OCI-LY7 (cell line): ENCODE measurements around the gene ARTN. TPM values are rescaled to one million over a fixed set of nuclear protein-coding genes. Genes with fewer than 3 reads are reported as not detected.

Experiments
- BruUV-seq: library from RNA; stranded (reverse); fragments of 400-500 nt; replicated peaks from 2 replicates; lab custom pipeline; 2021; lab: Mats Ljungman, UMichigan
- CTCF ChIA-PET: fragments of 300-600 bp; sonication (Branson Sonifier 250); formaldehyde crosslinking; loops from one replicate; lab custom pipeline; 2022; ENCODE audit warnings: antibody characterized with exemption; ENCODE audit not compliant: unreplicated experiment; lab: Charles Lee
- POLR2A ChIA-PET: fragments of 300-600 bp; sonication (Branson Sonifier 250); formaldehyde crosslinking; loops from one replicate; lab custom pipeline; 2022; ENCODE audit warnings: antibody characterized with exemption; lab: Charles Lee
- DNase-seq: peaks from one replicate; pipeline ENCODE4 v3.0.0-alpha.2; 2015; ENCODE audit warnings: low spot score
- H2AFZ ChIP-seq: fragments of 200-600 bp; sonication (generic), shearing (Covaris generic); 2 replicates; pipeline ENCODE4 v1.6.1; 2014; ENCODE audit warnings: mild to moderate bottlenecking, antibody characterized with exemption, low read length, moderate library complexity
- H3K27ac ChIP-seq: fragments of 200-600 bp; sonication (generic); 2 replicates; pipeline ENCODE4 v1.5.1; 2014; ENCODE audit warnings: mixed run types, low read depth, mild to moderate bottlenecking, moderate library complexity, low read length, inconsistent platforms; ENCODE audit not compliant: poor library complexity, severe bottlenecking
- H3K36me3 ChIP-seq: fragments of 200-600 bp; sonication (generic); 2 replicates; pipeline ENCODE4 v1.6.1; 2014; ENCODE audit warnings: mild to moderate bottlenecking, antibody characterized with exemption, low read length, moderate library complexity, mixed read lengths; ENCODE audit not compliant: insufficient read depth
- H3K4me1 ChIP-seq: fragments of 200-600 bp; sonication (generic); 2 replicates; pipeline ENCODE4 v1.5.1; 2014; ENCODE audit warnings: mild to moderate bottlenecking, low read length; ENCODE audit not compliant: insufficient read depth, poor library complexity, severe bottlenecking
- H3K4me2 ChIP-seq: fragments of 200-600 bp; sonication (generic); 2 replicates; pipeline ENCODE4 v1.6.1; 2014; ENCODE audit warnings: mild to moderate bottlenecking, low read length
- H3K4me3 ChIP-seq: fragments of 200-600 bp; sonication (generic); 2 replicates; pipeline ENCODE4 v1.5.1; 2014; ENCODE audit warnings: mild to moderate bottlenecking, low read depth, low read length; ENCODE audit not compliant: poor library complexity, severe bottlenecking
- H3K79me2 ChIP-seq: fragments of 200-600 bp; sonication (generic); 2 replicates; pipeline ENCODE4 v1.6.1; 2016; ENCODE audit warnings: low read depth, mild to moderate bottlenecking, low read length, moderate library complexity, mixed read lengths; ENCODE audit not compliant: insufficient read depth
- H3K9me2 ChIP-seq: fragments of 200-600 bp; sonication (generic); 2 replicates; pipeline ENCODE4 v1.6.1; 2016; ENCODE audit warnings: mild to moderate bottlenecking, low read length, mixed read lengths; ENCODE audit not compliant: insufficient read depth
- H3K9me3 ChIP-seq: fragments of 200-600 bp; sonication (generic); 2 replicates; pipeline ENCODE4 v1.6.1; 2014; ENCODE audit warnings: mild to moderate bottlenecking, mixed run types, low read length, mixed read lengths
- H4K20me1 ChIP-seq: fragments of 200-600 bp; sonication (generic); 2 replicates; pipeline ENCODE4 v1.6.1; 2014; ENCODE audit warnings: mild to moderate bottlenecking, antibody characterized with exemption, low read length, moderate library complexity, mixed read lengths; ENCODE audit not compliant: insufficient read depth
- CTCF ChIP-seq: fragments of 200-600 bp; sonication (generic); conservative IDR thresholded peaks from 2 replicates; pipeline ENCODE4 v1.5.1; 2014; ENCODE audit warnings: mild to moderate bottlenecking, antibody characterized with exemption, low read length, moderate library complexity, mixed read lengths
- EZH2phosphoT487 ChIP-seq: fragments of 200-600 bp; sonication (generic); IDR thresholded peaks from 2 replicates; pipeline ENCODE4 v1.6.1; 2018; ENCODE audit warnings: low read depth, borderline replicate concordance, mild to moderate bottlenecking, mixed run types, antibody characterized with exemption, low read length, moderate library complexity, mixed read lengths
- intact Hi-C: fragments of 100-400 bp; cut with micrococcal nuclease; formaldehyde crosslinking; loops from one replicate; pipeline ENCODE4 v1.10.0; 2022; ENCODE audit not compliant: unreplicated experiment
- total RNA-seq, 2 experiments: library from RNA; depleted of rRNA in 1 of 2; stranded (reverse); fragments of >200 nt in 1 of 2; shearing (Covaris generic) in 1 of 2; gene quantifications; 2 replicates each; pipeline ENCODE4 v1.2.3, GENCODE V29; 2014 to 2022

The ARTN gene
- total RNA-seq, 2 experiments from 2014 or later = 0.44 to 1.2 TPM

DNA sequence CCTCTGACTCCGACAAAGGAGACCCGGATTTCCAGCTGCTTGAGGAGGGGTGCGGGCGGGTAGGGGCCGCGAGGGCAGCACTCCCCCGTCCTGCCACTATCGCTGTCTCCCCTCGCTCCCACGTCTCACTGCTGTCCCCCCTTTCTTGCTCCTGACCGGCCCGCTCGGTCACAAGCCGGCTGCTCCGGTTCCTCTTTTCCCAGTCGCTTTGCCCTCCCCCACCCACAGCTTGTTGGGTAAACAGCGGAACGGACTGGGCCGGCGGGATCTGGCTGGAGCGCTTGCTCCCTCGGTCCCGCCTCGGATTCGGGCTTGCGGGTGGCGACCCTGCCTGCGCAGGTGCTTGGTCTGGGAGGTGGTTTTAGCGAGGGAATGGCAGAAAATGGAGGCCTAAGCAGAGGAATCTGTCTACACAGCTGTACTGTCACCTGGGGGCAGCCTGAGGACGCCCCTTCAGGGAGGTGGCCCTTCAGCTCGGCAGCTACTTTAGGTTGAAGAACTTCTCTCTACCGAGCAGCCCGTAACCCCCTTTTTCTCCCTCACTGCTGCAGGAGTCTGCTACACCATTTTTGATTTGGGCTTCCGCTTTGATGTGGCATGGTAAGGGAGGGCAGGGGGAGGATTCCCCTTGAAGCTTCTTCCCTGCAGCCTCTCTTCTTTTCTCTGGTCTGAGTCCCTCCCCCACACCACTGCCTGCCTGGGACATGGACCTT is 41.8 kb downstream of the ARTN start:
- no TSS peak for BruUV-seq
- peaks cover 56% of the 10 kb centered on the region for H3K36me3 ChIP-seq
- no peak for TF ChIP-seq CTCF
- no peak for TF ChIP-seq EZH2phosphoT487
- POLR2A ChIA-PET = interaction anchor here (0.5 to 0.6 kb wide), 3 partner anchors 66 to 360 kb away, joined by 3 to 5 read pairs (median 5); no protein-coding TSS in a partner anchor
- intact Hi-C loops = loop anchor here (2.0 kb wide), 1 partner anchor 15 kb away; the partner anchor contains the start of gene CCDC24
- no peaks in the 10 kb centered on the region for H3K9me3 ChIP-seq
- peak overlapping the region; percentile 46 for H3K27ac ChIP-seq
- H3K4me2 ChIP-seq = peak overlapping the region; percentile 90
- H3K4me1 ChIP-seq = peaks cover 24% of the 10 kb centered on the region
- H3K79me2 ChIP-seq = peaks cover 6% of the 10 kb centered on the region; the same call in 1 of the 2 replicates
- CTCF ChIA-PET = interaction anchor here (1.1 to 1.4 kb wide), 2 partner anchors 17 to 40 kb away, joined by 3 read pairs; no protein-coding TSS in a partner anchor
- H3K9me2 ChIP-seq = no peaks in the 10 kb centered on the region
- peak overlapping the region; percentile 94 for H3K4me3 ChIP-seq
- peak; percentile 55 for DNase-seq
- H4K20me1 ChIP-seq = 0 out of 2 replicates have a peak, but pooled peaks cover 9% of the 10 kb centered on the region
- H2AFZ ChIP-seq = peak overlapping the region; percentile 69

DNA sequence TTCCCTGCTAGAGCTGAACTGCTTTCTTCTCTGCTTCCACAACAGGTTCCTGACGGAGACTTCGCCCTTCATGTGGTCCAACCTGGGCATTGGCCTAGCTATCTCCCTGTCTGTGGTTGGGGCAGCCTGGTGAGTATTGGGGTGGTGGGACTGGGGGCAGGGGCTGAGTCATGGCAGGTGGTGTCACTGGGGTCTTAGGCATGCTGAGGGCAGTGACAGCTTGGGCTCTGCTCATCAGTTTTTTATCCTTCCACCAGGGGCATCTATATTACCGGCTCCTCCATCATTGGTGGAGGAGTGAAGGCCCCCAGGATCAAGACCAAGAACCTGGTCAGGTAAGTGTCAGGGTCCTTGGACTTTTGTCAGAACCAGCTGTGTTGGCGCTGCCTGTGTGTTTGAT is 42.4 kb downstream of the ARTN start:
- 0 out of 2 replicates have a peak, but pooled peaks cover 9% of the 10 kb centered on the region for H4K20me1 ChIP-seq
- POLR2A ChIA-PET = no interaction called here
- H3K9me3 ChIP-seq = no peaks in the 10 kb centered on the region
- BruUV-seq = no TSS peak
- CTCF ChIA-PET = interaction anchor here (1.1 to 1.4 kb wide), 2 partner anchors 16 to 41 kb away, joined by 3 read pairs; no protein-coding TSS in a partner anchor
- peak overlapping the region; percentile 46 for H3K27ac ChIP-seq
- DNase-seq = no peak
- H3K4me3 ChIP-seq = peak overlapping the region; percentile 94
- 0 out of 2 replicates have a peak, but pooled peaks have one; percentile 26 for TF ChIP-seq CTCF
- no peak for TF ChIP-seq EZH2phosphoT487
- intact Hi-C loops = no loop called here
- H3K36me3 ChIP-seq = peaks cover 56% of the 10 kb centered on the region
- H3K9me2 ChIP-seq = no peaks in the 10 kb centered on the region
- no peak overlapping the region for H2AFZ ChIP-seq
- peaks cover 18% of the 10 kb centered on the region for H3K4me1 ChIP-seq
- H3K79me2 ChIP-seq = no peaks in the 10 kb centered on the region; the same call in 1 of the 2 replicates
- peak overlapping the region; percentile 90 for H3K4me2 ChIP-seq
